Hepatic stellate cell (primary cell): ENCODE data around the gene IRS2.
A peak's percentile ranks its signal among the peaks of the same experiment; 100 is the strongest.
"Not testable (repeated sequence)": the region's sequence is repeated elsewhere in the genome, so short reads cannot be mapped to it uniquely, and the experiment has no call there.

Experiments
- DNase-seq: peaks from one replicate; pipeline ENCODE4 v3.0.0; 2011; ENCODE audit warnings: low spot score

IRS2 gene, protein sequence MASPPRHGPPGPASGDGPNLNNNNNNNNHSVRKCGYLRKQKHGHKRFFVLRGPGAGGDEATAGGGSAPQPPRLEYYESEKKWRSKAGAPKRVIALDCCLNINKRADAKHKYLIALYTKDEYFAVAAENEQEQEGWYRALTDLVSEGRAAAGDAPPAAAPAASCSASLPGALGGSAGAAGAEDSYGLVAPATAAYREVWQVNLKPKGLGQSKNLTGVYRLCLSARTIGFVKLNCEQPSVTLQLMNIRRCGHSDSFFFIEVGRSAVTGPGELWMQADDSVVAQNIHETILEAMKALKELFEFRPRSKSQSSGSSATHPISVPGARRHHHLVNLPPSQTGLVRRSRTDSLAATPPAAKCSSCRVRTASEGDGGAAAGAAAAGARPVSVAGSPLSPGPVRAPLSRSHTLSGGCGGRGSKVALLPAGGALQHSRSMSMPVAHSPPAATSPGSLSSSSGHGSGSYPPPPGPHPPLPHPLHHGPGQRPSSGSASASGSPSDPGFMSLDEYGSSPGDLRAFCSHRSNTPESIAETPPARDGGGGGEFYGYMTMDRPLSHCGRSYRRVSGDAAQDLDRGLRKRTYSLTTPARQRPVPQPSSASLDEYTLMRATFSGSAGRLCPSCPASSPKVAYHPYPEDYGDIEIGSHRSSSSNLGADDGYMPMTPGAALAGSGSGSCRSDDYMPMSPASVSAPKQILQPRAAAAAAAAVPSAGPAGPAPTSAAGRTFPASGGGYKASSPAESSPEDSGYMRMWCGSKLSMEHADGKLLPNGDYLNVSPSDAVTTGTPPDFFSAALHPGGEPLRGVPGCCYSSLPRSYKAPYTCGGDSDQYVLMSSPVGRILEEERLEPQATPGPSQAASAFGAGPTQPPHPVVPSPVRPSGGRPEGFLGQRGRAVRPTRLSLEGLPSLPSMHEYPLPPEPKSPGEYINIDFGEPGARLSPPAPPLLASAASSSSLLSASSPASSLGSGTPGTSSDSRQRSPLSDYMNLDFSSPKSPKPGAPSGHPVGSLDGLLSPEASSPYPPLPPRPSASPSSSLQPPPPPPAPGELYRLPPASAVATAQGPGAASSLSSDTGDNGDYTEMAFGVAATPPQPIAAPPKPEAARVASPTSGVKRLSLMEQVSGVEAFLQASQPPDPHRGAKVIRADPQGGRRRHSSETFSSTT (N-terminal part only)

DNA sequence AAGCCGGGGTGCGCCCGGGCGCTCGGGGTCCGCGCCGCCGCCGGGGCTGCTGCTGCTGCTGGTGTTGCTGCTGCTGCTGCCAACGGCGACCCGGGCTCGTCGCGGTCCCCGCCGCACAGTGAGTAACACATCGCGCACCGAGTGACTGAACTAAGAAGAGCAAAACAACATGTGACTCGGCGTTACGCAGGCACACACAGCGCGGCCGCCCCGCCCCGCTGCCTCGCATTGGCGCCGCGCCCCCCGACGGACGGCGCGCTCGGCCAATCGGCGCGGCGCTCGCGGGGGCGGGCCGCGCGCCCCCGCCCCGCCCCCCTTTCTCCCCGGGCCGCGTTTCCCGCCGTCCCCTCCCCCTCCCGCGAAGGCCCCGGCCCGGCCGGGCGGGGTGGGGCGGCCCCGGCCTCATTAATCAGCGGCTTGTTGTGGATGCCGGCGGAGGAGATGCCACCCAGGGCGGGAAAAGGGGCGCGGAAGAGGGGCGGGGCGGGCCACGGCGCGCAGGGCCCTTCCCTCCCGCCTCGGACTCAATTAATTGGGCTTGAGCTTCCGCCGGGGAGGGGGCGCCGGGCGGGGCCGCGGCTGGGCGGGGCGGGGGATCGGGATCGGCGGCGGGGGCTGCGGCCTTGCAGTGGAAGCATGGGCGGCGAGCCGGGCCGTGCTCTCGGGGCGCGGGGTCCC lies at the start of gene IRS2:
TSS of gene IRS2 (minus strand) at position 127 of the 678 bp plus-strand sequence. CDS start 530 bp downstream, outside the sequence.
- peak; percentile 91 for DNase-seq

DNA sequence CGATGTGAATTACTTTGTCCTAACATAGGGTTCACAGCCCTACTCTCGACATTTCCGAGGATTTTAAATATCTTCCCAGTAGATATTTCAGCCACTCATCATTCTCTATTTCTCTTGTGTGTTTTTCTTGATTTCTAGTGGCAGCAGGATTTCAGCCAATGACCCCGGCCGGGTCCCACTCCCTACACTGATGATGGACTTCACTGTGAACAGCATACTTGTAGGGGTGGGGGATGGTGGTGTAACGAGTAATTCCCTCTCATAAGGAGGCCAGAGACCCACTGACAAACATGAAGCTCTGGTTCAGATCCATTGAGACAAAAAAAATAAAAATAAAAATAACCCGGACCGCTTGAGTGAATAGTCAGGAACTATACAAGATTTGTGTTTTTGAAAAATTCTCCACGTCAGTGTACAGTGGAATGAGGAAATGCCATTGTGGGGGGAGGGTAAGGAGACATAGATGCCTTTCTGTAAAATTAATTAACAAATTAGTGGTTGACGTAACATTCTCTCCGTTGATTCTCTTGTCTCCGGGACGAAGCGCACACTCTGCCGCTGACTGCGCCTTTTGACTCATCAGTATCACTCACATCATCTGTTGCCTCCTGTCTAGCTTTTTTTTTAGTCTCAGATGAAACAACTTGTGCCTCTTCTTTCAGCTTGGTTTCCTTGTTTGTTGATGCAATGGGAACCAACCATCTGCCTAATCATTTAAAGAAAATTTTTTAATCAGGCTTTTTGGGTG lies 48.8 kb upstream of the IRS2 start:
- DNase-seq, result no peak

DNA sequence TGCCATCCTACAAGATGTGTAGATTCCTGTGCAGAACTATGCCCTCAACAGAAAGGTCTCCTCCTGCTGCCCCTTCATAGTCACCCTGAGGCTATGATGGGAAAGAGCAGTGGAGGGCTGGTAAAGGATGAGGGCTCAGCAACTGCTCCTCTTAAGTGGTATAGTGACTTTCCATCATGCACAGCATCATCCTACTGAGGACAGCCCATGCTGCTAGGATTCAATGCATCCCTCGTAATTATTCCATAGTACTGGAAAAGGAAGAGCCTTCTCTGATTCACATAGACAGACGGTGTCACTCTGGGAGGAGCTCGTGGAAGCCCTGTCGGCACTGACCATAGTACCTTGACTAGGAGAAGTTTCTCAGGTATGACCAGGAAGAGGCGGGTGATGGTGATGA lies 47.6 kb upstream of the IRS2 start:
- no peak for DNase-seq

DNA sequence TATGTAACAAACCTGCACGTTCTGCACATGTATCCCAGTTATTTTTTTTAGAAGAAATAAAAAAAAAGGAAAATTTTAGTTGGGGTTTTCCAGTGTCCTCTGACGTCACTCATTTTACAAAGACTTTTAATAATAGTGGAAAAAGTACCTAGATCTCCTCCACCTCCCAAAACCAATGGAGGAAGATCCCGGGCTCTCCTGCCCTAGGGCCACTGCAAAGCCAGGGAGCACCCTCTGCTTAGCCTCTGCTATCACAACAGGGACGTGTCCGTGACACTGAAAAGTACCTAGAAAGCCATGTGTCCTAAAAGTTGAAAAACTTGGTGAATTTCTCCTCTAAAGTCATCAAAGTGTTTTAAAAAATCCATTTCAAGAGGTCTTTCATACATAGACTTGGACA lies 46.7 kb upstream of the IRS2 start:
- no peak for DNase-seq

DNA sequence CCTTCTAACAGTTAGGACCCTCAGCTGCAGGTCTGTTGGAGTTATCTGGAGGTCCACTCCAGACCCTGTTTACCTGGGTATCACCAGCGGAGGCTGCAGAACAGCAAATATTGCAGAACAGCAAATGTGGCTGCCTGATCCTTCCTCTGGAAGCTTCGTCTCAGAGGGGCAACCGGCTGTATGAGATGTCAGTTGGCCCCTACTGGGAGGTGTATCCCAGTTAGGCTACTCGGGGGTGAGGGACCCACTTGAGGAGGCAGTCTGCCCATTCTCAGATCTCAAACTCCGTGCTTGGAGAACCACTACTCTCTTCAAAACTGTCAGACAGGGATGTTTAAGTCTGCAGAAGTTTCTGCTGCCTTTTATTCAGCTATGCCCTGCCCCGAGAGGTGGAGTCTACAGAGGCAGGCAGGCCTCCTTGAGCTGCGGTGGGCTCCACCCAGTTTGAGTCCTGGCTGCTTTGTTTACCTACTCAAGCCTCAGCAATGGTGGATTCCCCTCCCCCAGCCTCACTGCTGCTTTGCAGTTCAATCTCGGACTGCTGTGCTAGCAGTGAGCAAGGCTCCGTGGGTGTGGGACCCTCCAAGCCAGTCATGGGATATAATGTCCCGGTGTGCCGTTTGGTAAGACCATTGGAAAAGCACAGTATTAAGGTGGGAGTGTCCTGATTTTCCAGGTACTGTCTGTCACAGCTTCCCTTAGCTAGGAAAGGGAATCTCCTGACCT lies 42.4 kb upstream of the IRS2 start:
- not testable (repeated sequence) for DNase-seq

DNA sequence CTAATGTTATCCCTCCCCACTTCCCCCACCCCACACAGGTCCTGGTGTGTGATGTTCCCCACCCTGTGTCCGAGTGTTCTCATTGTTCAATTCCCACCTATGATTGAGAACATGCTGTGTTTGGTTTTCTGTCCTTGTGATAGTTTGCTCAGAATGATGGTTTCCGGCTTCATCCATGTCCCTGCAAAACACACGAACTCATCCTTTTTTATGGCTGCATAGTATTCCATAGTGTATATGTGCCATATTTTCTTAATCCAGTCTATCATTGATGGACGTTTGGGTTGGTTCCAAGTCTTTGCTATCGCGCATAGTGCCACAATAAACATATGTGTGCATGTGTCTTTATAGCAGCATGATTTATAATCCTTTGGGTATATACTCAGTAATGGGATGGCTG lies 36.8 kb upstream of the IRS2 start:
- DNase-seq, result not testable (repeated sequence)

DNA sequence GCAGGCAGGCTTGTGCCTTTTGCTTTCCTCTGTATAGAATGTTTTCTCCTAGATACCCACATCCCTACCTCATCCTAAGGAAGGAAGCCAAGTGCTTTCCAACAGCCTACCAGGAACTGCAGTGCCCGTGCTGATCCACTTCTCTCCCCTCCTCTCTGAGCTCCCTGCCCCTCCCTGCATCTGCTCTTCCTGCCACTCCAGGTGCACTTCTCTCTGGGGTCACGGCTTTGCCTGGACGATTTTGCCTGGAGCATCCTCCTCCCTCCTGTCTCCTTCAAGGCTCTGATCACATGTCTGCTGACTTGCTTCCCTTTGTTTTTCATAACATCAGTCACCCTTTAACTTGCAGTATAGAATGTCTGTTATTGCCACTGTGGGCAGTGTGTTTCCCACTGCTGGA lies 34.7 kb upstream of the IRS2 start:
- DNase-seq, result no peak

DNA sequence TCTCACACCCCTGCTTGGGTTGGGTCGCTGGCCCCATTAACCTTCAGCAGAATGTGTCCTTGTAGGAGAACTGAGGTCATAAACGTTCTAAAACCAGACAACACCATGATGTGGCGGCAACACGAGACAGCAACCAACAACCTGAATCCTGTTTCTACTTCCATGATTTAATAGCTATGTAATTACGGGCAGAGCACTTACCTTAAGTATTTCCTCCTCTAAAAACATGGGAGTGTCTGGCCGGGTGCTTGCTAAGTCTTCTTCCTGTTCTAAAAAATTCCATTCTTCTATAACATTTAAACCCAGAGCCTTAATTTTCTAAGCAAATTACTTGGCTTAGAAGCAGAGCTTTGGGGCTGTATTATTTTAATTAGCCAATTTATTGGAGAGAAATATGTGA lies 33.5 kb upstream of the IRS2 start:
- DNase-seq, result no peak

DNA sequence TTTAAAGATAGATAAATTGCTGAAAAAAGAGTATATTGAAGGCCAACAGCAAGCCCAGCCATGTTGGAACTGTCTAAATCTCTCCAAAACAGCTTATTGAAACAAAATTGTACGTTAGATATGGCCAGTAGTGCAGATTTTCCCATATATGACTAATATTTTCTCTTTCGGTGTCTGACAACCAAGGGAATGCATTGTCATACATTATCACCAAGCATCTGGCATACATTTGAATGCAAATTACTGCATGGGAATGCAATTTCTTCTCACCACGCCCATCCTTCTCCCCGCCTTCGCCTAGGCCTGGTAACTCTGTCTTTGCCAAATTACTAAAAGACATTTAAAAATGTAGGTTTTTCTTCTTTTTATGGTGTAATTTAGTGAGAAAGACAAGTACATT lies 32.5 kb upstream of the IRS2 start:
- no peak for DNase-seq

DNA sequence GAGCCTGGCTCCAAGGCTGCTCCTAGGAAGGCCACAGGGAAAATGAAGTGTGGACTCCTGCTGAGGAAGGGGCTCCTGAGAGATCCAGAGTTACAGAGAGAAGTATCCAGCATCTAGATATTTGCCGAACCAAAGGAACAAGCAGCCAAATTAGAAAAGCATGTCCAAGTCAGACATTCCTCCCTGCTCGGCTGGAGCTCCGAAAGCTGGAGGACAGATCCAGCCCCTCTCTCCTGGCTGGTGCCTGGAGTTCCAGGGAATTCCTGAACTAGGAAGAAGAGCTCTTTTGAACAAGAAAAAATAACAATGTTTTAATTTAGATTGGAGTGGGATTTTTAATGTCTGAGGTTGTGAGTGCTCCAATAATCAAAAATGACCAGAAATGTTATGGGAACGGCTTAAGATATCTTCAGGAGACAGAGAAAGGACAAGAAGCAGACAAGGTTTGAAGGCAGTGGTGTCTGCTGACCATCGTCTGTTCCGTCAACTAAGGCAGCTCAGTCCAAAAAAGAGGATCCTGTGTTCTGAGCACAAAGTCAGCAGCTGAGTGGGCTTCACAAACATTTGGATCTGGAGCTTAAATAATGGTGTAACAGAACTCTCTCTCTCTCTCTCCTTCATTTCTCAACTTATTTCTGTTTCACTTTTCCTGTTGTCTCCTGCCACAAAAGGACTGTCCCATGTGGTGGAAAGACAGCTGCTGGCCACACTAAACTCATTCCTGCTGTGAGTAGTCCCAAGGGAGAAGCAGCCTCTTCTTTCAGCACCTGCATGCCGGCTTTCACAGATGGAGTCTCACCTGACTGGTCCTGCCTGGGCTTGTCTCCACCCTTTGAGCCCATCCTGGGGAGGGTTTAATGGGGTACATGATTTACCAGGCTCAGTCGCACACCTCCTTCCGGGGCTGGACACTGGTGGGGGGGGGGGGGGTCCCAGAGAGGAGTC lies 31.5 kb upstream of the IRS2 start:
- DNase-seq, result no peak

DNA sequence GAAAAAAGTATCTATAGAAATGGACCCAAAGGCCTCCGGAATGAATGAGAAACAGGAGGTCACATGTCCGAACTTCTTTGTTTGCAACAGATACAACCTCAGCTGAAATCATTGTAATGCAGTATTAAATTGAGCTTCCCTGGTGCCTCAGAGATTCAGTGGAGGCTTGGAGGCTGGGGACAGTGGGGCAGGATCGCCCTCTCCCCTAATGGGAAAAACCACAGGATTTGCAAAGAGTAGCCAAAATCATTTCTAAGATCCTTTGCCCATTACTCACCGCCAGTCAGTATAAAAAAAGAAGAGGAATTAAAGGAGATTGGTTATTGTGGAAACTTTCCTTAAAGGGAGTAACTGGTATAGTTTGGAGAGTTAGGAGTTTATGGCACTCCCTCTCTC lies 30.4 kb upstream of the IRS2 start:
- peak; percentile 32 for DNase-seq

DNA sequence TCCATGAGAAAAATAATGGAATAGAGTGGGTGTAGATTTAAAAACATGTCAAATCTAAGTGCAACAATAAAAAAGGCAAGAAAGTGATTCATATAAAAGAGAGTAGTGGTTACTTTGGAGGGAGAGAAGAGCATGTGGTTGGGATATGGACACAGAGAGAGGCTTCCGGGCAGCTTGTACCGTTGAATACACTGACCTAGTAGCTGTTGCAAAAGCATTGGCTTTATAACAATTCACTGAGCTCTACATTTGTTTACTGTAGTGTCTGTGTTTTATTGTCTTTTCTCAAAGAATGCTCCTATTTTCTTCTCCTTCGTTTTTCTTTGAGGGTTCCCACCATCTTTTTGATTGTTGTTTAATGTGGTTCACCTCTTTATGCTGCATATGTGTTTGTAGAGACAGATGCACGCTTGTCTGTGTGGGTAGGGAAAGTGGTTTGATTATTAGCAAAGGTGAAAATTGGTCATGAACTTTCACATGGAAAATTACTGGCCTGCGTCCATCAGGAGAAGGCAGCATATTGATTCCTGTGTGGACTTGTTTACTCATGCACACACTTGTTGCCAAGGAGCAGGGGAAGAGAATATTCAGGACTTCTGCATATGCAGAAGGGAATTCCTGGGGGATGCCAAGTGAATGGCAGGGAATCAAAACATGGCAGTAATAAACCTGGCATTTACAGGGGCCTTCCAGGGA lies 29.9 kb upstream of the IRS2 start:
- DNase-seq, result no peak

DNA sequence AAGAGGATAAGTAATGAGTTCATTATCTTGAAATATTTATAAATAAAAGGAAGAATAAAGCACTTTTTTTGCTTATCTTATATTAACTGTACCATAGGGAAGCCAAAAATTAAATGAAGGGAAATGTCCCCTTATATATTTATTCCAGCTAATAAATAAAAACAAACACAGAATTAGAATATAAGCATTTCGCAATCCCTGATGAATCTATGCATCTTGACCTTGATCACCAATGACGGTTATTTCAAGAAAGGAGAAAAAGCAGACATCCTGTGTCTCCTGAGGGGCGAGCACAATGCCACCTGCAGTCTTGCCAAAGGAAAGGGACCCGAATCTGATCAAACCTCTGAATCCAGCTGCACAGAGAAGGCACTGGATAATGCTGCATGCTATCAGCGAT lies 29.3 kb upstream of the IRS2 start:
- no peak for DNase-seq

DNA sequence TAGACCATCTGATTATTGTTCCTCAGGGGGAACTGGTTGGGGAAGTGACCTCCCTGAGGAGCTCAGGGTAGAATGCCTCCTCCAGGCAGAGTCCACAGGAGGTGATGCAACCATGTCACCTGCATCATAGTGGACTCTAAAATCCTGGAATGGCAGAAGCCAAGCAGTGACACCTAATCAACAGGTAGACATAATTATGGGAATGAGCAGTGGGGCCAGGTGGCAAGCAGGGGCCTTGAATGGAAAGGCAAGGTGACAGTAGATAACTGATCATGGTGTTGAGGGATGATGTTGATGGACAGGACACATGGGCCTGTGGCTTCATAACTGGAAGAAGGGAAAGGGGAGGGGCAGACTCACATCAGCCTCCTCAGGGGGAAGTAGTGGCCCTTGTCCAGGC lies 27.3 kb upstream of the IRS2 start:
- DNase-seq, result no peak

DNA sequence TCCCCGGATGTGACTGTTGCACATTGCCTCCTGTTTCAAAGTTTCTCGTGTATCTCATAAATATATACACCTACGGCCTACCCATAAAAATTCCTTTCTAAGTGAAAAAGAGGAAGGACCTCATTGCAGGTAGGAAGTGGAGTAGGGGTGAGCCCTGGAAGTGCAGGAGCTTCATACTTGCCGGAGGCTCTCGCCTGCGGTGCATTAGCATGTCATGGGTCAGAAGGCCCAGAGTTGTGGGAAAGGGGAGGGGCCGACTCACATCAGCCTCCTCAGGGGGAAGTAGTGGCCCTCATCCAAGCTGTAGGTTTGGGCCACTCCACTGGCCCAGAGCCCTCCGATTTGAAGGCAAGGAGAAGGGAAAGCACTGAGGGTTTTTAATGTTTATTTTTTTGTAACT lies 26.0 kb upstream of the IRS2 start:
- DNase-seq, result no peak

DNA sequence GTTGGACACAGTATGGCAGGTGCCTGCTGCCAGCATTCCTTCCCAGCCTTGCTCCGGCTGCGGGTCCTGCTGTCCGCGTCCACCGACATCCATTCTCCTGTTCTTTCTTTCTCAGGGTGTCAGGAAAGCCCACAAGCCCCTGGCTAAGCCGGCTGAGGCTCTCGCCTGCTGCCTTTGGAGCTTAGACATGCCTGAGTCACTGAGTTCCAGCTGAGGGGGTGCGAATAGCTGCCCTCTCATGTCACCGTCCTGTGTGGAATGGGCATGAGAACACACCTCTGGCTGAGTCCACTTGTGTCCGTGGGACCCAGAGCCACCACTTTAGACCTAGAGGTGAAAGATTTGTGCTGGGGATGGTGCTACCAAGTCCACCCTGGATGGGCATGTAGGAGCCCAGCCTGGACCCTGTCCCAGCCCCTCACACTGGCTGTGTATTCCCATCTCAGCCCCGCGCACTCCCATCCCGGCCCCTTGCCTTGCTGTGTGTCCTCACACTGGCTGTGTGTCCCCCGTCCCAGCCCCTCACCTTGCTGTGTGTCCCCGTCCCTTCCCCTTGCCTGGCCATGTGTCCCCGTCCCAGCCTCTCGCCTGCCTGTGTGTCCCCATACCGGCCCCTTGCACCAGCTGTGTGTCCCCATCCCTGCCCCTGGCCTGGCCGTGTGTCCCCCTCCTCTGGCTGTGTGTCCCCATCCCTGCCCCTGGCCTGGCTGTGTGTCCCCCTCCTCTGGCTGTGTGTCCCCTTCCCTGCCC lies 24.6 kb upstream of the IRS2 start:
- DNase-seq, result no peak

DNA sequence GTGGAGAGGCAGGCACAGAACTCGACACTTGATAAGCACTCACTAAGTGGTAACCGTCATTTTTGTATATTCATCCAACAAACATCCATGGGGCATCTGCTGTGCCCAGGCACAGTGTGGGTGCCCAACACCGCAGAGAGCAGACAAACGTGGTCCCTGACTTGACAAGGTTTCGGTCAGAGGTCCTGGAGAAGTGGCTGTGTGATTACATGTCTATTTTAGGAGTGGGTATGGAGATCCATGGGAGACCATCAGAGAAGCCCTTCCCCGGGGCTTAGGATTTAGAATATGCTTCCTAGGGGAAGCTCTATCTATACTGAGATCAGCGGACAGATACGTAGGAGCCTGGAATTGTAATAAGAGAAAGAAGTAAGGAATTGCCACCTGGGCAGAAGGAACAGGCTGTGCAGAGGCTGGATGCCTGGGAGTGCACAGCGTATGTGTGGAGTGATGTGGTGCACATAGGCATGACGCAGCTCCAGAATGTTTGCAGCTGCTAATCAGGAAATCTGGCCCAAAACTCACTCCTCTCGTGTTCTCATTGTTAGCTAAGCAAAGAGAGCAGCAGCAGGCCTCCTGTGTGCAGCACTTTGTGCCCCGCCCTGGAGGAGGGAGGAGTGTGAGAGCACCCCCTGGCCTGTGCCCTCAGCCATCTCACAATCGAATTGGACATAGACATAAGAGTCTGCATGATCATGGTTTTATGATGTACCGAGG lies 23.0 kb upstream of the IRS2 start:
- DNase-seq, result no peak
